Stomach (tissue), 9 donors: ENCODE data around the gene EXPH5. TPM values are rescaled to one million over a fixed set of nuclear protein-coding genes. Genes with fewer than 3 reads are reported as not detected.

ENCODE experiments used
- DNase-seq, 2 donors: peaks; one replicate each; pipeline versions ENCODE4 v3.0.0 to v3.0.0-alpha.2; 2013 to 2019
- H3K27ac ChIP-seq, 5 donors: fragments of 200-600 bp in 4 of 5; sonication (generic) in 4 of 5; one replicate each; pipeline ENCODE4 v1.5.1; 2013 to 2019; ENCODE audit warnings: mild to moderate bottlenecking in 1 of 5, moderate library complexity in 1 of 5
- H3K27me3 ChIP-seq, 3 donors: fragments of 200-600 bp; sonication (generic); one replicate each; pipeline ENCODE4 v1.5.1; 2017 to 2019; ENCODE audit warnings: mixed run types in 1 of 3
- H3K36me3 ChIP-seq, 4 donors: fragments of 200-600 bp; sonication (generic); 1 replicate in 3 of 4; 2 replicates in 1 of 4; pipeline ENCODE4 v1.5.1; 2016 to 2019
- H3K4me1 ChIP-seq, 4 donors: fragments of 200-600 bp; sonication (generic); one replicate each; pipeline ENCODE4 v1.5.1; 2016 to 2019
- H3K4me3 ChIP-seq, 4 donors: fragments of 200-600 bp; sonication (generic) in 3 of 4; one replicate each; pipeline ENCODE4 v1.5.1; 2016 to 2019; ENCODE audit warnings: mild to moderate bottlenecking in 1 of 4
- H3K9me3 ChIP-seq, 4 donors: fragments of 200-600 bp; sonication (generic); one replicate each; pipeline ENCODE4 v1.5.1; 2016 to 2019
- EP300 ChIP-seq: sonication (generic); formaldehyde crosslinking; IDR thresholded peaks from one replicate; pipeline ENCODE4 v1.6.1; 2017; ENCODE audit warnings: antibody characterized with exemption
- POLR2A ChIP-seq, 4 donors: fragments of 450-650 bp; IDR thresholded peaks; one replicate each; pipeline ENCODE4 v1.6.1; 2016; ENCODE audit warnings: antibody characterized with exemption in 4 of 4, control low read depth in 2 of 4, mild to moderate bottlenecking in 1 of 4, moderate library complexity in 1 of 4
- POLR2AphosphoS5 ChIP-seq, 3 donors: sonication (generic); formaldehyde crosslinking; IDR thresholded peaks; one replicate each; pipeline ENCODE4 v1.6.1; 2016; ENCODE audit warnings: antibody characterized with exemption in 3 of 3
- WGBS, 5 donors: extraction: QIAGEN DNeasy Blood & Tissue Kit in 3 of 5; methylation state at CpG; one replicate each; pipeline versions ENCODE4 v1.1.5 to v1.1.7; 2013 to 2018; 5-methylcytosine and 5-hydroxymethylcytosine counted together
- intact Hi-C: fragments of 100-400 bp; cut with DNase I; formaldehyde crosslinking; loops from one replicate; pipeline ENCODE4 v1.15.1; 2023; ENCODE audit warnings: low total_unique reads
- polyA plus RNA-seq, 3 donors: library from polyadenylated mRNA; stranded (reverse); fragments of 200-250 nt; gene quantifications; one replicate each; pipeline ENCODE4 v1.2.3, GENCODE V29; 2013
- total RNA-seq, 5 donors: library from RNA; depleted of rRNA; stranded (reverse); fragments of >200 nt; gene quantifications; one replicate each; pipeline versions ENCODE4 v1.1.0 to v1.2.3, GENCODE V29; 2014 to 2016
- TF ChIP-seq, protein P1 (sequence below), 7 experiments: fragments of 450-650 bp in 4 of 7; fragments of 200-600 bp in 3 of 7; sonication (generic) in 3 of 7; IDR thresholded peaks; one replicate each; pipeline ENCODE4 v1.5.1; 2016 to 2019; ENCODE audit warnings: antibody characterized with exemption in 7 of 7, control low read depth in 2 of 7, mild to moderate bottlenecking in 1 of 7
- donor health status: healthy with polysubstance abuse.
- donor health status: Bipolar disorder and iron deficiency.
- donor health status: healthy.

The EXPH5 gene
- total and polyA plus RNA-seq, 8 donors = 0.75 to 23.7 (median 12.0) TPM

DNA sequence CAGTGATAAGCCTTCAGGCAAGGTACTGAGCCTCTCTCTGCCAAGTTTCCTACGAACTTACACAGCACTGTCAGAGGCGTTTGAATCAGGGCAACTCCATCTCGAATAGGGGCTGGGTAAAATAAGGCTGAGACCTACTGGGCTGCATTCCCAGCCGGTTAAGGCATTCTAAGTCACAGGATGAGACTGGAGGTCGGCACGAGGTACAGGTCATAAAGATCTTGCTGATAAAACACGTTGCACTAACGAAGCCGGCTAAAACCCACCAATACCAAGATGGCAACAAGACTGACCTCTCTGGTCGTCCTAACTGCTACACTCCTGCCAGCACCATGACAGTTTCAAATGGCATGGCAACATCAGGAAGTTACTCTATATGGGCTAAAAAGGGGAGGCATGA, 75.0 kb downstream of the EXPH5 start:
- Histone ChIP-seq H3K27me3 (no peaks in the 10 kb centered on the region), H3K9me3 (no peaks in the 10 kb centered on the region), H3K4me1 (no peaks in the 10 kb centered on the region), H3K36me3 (peaks cover 0 to 22% (median 14%) of the 10 kb centered on the region in 4 donors), H3K27ac (no peak overlapping the region), H3K4me3 (no peak overlapping the region)
- TF ChIP-seq, protein P1, sequence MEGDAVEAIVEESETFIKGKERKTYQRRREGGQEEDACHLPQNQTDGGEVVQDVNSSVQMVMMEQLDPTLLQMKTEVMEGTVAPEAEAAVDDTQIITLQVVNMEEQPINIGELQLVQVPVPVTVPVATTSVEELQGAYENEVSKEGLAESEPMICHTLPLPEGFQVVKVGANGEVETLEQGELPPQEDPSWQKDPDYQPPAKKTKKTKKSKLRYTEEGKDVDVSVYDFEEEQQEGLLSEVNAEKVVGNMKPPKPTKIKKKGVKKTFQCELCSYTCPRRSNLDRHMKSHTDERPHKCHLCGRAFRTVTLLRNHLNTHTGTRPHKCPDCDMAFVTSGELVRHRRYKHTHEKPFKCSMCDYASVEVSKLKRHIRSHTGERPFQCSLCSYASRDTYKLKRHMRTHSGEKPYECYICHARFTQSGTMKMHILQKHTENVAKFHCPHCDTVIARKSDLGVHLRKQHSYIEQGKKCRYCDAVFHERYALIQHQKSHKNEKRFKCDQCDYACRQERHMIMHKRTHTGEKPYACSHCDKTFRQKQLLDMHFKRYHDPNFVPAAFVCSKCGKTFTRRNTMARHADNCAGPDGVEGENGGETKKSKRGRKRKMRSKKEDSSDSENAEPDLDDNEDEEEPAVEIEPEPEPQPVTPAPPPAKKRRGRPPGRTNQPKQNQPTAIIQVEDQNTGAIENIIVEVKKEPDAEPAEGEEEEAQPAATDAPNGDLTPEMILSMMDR (IDR thresholded peaks at IDR 0.05) = no peak
- TF ChIP-seq POLR2A (IDR thresholded peaks at IDR 0.05) (no peak), EP300 (no peak), POLR2AphosphoS5 (IDR thresholded peaks at IDR 0.05) (no peak)
- DNase-seq = no peak
- WGBS, 5 donors = 83 to 90% (median 88%) methylated on average over 10 of the region's 10 CpGs
- intact Hi-C loops = no loop called here

DNA sequence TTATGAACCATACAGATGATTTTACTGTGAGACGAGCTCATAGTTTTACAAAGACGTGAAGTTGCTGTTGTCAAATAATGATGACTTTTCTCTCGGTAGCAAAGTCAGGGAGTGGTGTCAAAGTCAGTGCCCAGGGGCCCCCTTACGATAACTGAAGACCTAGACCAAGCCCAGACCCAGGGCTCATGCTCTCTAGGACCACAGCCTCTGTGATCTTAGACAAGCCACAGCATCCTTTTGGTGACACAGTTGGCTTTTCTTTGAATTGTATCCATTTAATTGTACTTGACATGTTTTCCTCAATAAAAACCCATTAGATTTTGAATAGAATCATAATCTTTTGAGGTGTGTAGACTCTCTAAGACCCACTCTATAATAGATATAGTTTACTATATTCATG, 77.4 kb downstream of the EXPH5 start:
- no peaks in the 10 kb centered on the region for H3K4me1 ChIP-seq
- no peak for DNase-seq
- H3K36me3 ChIP-seq = peaks cover 0 to 29% (median 23%) of the 10 kb centered on the region in 4 donors
- no peak overlapping the region for H3K27ac ChIP-seq
- H3K4me3 ChIP-seq = no peak overlapping the region
- H3K9me3 ChIP-seq = no peaks in the 10 kb centered on the region
- intact Hi-C loops = no loop called here
- 93 to 95% (median 95%) methylated on average over 4 of the region's 4 CpGs for WGBS, 5 donors
- TF ChIP-seq, protein P1 (IDR thresholded peaks at IDR 0.05) = no peak
- TF ChIP-seq POLR2A (IDR thresholded peaks at IDR 0.05) = no peak
- no peak for TF ChIP-seq POLR2AphosphoS5 (IDR thresholded peaks at IDR 0.05)
- TF ChIP-seq EP300 = no peak
- no peaks in the 10 kb centered on the region for H3K27me3 ChIP-seq

DNA sequence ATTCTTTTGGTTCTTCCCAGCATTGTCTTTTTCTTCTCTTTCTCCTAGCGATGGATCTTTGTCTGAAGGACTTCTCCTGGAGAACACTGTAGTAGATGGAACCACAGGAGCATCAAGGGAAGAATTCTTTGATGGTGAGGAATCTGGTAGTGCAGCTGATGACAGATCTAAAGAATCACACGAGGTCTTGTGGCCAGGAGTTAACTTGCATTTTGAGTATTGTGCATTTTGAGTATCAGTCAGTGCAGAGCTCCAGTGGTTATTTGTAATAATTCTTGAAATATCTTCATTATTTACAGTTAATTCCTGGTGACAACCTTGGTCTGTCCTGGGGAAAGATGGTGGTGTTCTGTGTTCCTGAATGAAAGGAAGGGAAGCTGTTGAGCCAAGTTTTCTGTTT, 80.9 kb downstream of the EXPH5 start:
- Histone ChIP-seq H3K9me3 (no peaks in the 10 kb centered on the region), H3K36me3 (peaks cover 0 to 25% (median 23%) of the 10 kb centered on the region in 4 donors), H3K27me3 (no peaks in the 10 kb centered on the region), H3K4me3 (no peak overlapping the region), H3K4me1 (no peaks in the 10 kb centered on the region), H3K27ac (no peak overlapping the region)
- TF ChIP-seq, protein P1 (IDR thresholded peaks at IDR 0.05) = no peak
- TF ChIP-seq EP300 (no peak), POLR2AphosphoS5 (IDR thresholded peaks at IDR 0.05) (no peak), POLR2A (IDR thresholded peaks at IDR 0.05) (no peak)
- no peak for DNase-seq
- 84 to 96% (median 90%) methylated on average over 2 of the region's 2 CpGs for WGBS, 5 donors
- intact Hi-C loops = no loop called here

DNA sequence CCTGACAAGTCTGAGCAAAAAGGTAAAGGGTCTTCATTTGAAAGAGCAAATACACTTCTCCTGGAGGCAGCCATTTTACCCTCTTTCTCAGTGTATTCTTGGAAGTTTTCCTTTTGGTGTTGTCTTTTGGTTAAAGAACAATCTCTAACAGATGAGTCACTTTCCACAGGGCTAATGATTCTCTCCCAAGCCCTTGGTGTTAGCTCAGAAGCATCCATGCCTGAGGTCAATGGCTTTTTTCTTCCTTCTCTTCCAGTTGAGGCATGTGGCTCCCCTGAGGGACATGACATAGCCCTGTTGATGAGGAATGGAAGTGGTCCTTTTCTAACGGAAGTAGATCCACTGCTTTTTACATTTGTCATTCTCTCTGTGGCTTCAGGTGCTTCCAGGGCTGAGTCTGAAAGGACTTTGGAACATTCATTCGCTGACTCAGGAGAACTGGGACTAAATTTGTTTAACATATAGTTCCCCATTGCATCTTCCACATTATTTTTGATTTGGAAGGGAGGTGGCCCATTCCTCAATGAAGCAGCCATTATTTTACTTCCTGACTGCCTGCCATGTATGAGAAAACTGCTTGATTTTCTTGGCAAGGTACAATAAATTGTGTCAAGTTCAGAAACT, 81.6 kb downstream of the EXPH5 start:
- peaks cover 0 to 23% (median 19%) of the 10 kb centered on the region in 4 donors for H3K36me3 ChIP-seq
- intact Hi-C loops = no loop called here

More for the DNA sequence above, 81.6 kb downstream of the EXPH5 start:
- H3K27ac ChIP-seq = no peak overlapping the region
- no peak overlapping the region for H3K4me3 ChIP-seq
- DNase-seq = no peak
- no peaks in the 10 kb centered on the region for H3K4me1 ChIP-seq
- H3K9me3 ChIP-seq = no peaks in the 10 kb centered on the region
- H3K27me3 ChIP-seq = no peaks in the 10 kb centered on the region
- 83 to 97% (median 92%) methylated on average over 2 of the region's 2 CpGs for WGBS, 5 donors
- TF ChIP-seq EP300 (no peak), POLR2A (IDR thresholded peaks at IDR 0.05) (no peak), POLR2AphosphoS5 (IDR thresholded peaks at IDR 0.05) (no peak)
- TF ChIP-seq, protein P1 (IDR thresholded peaks at IDR 0.05) = no peak
